HepG2 (cell line): ENCODE results near the gene DUOXA2. TPM values are rescaled to one million over a fixed set of nuclear protein-coding genes. Genes with fewer than 3 reads are reported as not detected.

ENCODE experiments used
- CBX2 ChIP-seq, 2 experiments: fragments of 200-600 bp in 1 of 2; sonication (generic); formaldehyde crosslinking in 1 of 2; IDR thresholded peaks; 2 replicates each; pipeline versions ENCODE4 v1.7.0 to v1.8.1; 2018 to 2022; ENCODE audit warnings: low read depth in 2 of 2, low read length in 1 of 2, mild to moderate bottlenecking in 1 of 2, missing genetic modification reagents in 1 of 2
- E2F2 ChIP-seq: sonication (generic); formaldehyde crosslinking; IDR thresholded peaks from 2 replicates; pipeline ENCODE4 v1.4.0; 2020; ENCODE audit warnings: missing genetic modification reagents, borderline replicate concordance
- ELF3 ChIP-seq: IDR thresholded peaks from 2 replicates; pipeline ENCODE4 v1.6.1; 2016; ENCODE audit warnings: missing genetic modification reagents, missing compliant biosample characterization
- ISL2 ChIP-seq: sonication (generic); formaldehyde crosslinking; IDR thresholded peaks from 2 replicates; pipeline ENCODE4 v1.5.0; 2020; ENCODE audit warnings: missing genetic modification reagents
- MIXL1 ChIP-seq: IDR thresholded peaks from 2 replicates; pipeline ENCODE4 v1.6.1; 2016
- NFE2 ChIP-seq: sonication (generic); formaldehyde crosslinking; IDR thresholded peaks from 2 replicates; pipeline ENCODE4 v1.4.0; 2020; ENCODE audit warnings: missing genetic modification reagents
- PCBP1 ChIP-seq: fragments of 200-400 bp; formaldehyde crosslinking; IDR thresholded peaks from 2 replicates; pipeline ENCODE4 v1.6.1; 2017; ENCODE audit warnings: mild to moderate bottlenecking, low read depth, low read length, borderline replicate concordance
- TCF7 ChIP-seq: sonication (generic); IDR thresholded peaks from 2 replicates; pipeline ENCODE4 v1.6.1; 2016; ENCODE audit warnings: antibody characterized with exemption, low read depth
- THRA ChIP-seq: sonication (generic); formaldehyde crosslinking; IDR thresholded peaks from 2 replicates; pipeline ENCODE4 v1.4.0; 2020; ENCODE audit warnings: missing genetic modification reagents, borderline replicate concordance
- XBP1 ChIP-seq: sonication (generic); formaldehyde crosslinking; IDR thresholded peaks from 2 replicates; pipeline ENCODE4 v1.5.0; 2020; ENCODE audit warnings: missing genetic modification reagents
- ZNF329 ChIP-seq: sonication (generic); formaldehyde crosslinking; IDR thresholded peaks from 2 replicates; pipeline ENCODE4 v1.9.0; 2021; ENCODE audit warnings: low read depth, mild to moderate bottlenecking, missing genetic modification reagents
- ZNF549 ChIP-seq: sonication (generic); formaldehyde crosslinking; IDR thresholded peaks from 2 replicates; pipeline ENCODE4 v1.5.0; 2020; ENCODE audit warnings: missing genetic modification reagents
- ZNF563 ChIP-seq: sonication (generic); formaldehyde crosslinking; IDR thresholded peaks from 2 replicates; pipeline ENCODE4 v1.8.0; 2022; ENCODE audit warnings: mild to moderate bottlenecking, moderate library complexity, missing genetic modification reagents
- ZNF614 ChIP-seq: IDR thresholded peaks from 2 replicates; pipeline ENCODE4 v1.6.1; 2018; ENCODE audit warnings: missing biosample characterization, missing genetic modification reagents, inconsistent platforms, borderline replicate concordance
- ZNF775 ChIP-seq: sonication (generic); formaldehyde crosslinking; IDR thresholded peaks from 2 replicates; pipeline ENCODE4 v1.4.0; 2020; ENCODE audit warnings: missing genetic modification reagents, mild to moderate bottlenecking, moderate library complexity, borderline replicate concordance
- polyA plus RNA-seq, 8 experiments: library from polyadenylated mRNA; depleted of rRNA in 3 of 8; stranded (reverse) in 7 of 8; unstranded in 1 of 8; fragments of >200 nt; fragmentation: Illumina TruSeq in 4 of 8; extraction: Trizol in 4 of 8; gene quantifications; 2 replicates each; pipeline versions ENCODE4 v1.2.1 to v1.2.3, GENCODE V29; 2011 to 2016; ENCODE audit warnings: low read depth in 4 of 8, missing spikeins in 1 of 8, mixed read lengths in 1 of 8; ENCODE audit not compliant: insufficient read depth in 1 of 8
- total RNA-seq, 5 experiments: library from RNA; depleted of rRNA; stranded (reverse); fragments of >200 nt; fragmentation: Illumina TruSeq; extraction: Trizol; gene quantifications; 2 replicates each; pipeline ENCODE4 v1.2.3, GENCODE V29; 2016; ENCODE audit warnings: low read depth in 1 of 5
- TF ChIP-seq, protein P1 (sequence below): sonication (generic); formaldehyde crosslinking; IDR thresholded peaks from 2 replicates; pipeline ENCODE4 v1.5.0; 2020; ENCODE audit warnings: mild to moderate bottlenecking, missing genetic modification reagents, borderline replicate concordance
- TF ChIP-seq, protein P2 (sequence below): sonication (generic); formaldehyde crosslinking; IDR thresholded peaks from 2 replicates; pipeline ENCODE4 v1.4.0; 2020; ENCODE audit warnings: mild to moderate bottlenecking, missing genetic modification reagents

The DUOXA2 gene
- total and polyA plus RNA-seq, 2 of the 13 experiments (the other 11 are each of a cell fraction or from before 2014, with no cell fraction given) = 0.32 TPM; not detected in 1

GRCh38 chr15:45162771-45163507 lies 48.8 kb downstream of the DUOXA2 start (continued):
- TF ChIP-seq, protein P1, sequence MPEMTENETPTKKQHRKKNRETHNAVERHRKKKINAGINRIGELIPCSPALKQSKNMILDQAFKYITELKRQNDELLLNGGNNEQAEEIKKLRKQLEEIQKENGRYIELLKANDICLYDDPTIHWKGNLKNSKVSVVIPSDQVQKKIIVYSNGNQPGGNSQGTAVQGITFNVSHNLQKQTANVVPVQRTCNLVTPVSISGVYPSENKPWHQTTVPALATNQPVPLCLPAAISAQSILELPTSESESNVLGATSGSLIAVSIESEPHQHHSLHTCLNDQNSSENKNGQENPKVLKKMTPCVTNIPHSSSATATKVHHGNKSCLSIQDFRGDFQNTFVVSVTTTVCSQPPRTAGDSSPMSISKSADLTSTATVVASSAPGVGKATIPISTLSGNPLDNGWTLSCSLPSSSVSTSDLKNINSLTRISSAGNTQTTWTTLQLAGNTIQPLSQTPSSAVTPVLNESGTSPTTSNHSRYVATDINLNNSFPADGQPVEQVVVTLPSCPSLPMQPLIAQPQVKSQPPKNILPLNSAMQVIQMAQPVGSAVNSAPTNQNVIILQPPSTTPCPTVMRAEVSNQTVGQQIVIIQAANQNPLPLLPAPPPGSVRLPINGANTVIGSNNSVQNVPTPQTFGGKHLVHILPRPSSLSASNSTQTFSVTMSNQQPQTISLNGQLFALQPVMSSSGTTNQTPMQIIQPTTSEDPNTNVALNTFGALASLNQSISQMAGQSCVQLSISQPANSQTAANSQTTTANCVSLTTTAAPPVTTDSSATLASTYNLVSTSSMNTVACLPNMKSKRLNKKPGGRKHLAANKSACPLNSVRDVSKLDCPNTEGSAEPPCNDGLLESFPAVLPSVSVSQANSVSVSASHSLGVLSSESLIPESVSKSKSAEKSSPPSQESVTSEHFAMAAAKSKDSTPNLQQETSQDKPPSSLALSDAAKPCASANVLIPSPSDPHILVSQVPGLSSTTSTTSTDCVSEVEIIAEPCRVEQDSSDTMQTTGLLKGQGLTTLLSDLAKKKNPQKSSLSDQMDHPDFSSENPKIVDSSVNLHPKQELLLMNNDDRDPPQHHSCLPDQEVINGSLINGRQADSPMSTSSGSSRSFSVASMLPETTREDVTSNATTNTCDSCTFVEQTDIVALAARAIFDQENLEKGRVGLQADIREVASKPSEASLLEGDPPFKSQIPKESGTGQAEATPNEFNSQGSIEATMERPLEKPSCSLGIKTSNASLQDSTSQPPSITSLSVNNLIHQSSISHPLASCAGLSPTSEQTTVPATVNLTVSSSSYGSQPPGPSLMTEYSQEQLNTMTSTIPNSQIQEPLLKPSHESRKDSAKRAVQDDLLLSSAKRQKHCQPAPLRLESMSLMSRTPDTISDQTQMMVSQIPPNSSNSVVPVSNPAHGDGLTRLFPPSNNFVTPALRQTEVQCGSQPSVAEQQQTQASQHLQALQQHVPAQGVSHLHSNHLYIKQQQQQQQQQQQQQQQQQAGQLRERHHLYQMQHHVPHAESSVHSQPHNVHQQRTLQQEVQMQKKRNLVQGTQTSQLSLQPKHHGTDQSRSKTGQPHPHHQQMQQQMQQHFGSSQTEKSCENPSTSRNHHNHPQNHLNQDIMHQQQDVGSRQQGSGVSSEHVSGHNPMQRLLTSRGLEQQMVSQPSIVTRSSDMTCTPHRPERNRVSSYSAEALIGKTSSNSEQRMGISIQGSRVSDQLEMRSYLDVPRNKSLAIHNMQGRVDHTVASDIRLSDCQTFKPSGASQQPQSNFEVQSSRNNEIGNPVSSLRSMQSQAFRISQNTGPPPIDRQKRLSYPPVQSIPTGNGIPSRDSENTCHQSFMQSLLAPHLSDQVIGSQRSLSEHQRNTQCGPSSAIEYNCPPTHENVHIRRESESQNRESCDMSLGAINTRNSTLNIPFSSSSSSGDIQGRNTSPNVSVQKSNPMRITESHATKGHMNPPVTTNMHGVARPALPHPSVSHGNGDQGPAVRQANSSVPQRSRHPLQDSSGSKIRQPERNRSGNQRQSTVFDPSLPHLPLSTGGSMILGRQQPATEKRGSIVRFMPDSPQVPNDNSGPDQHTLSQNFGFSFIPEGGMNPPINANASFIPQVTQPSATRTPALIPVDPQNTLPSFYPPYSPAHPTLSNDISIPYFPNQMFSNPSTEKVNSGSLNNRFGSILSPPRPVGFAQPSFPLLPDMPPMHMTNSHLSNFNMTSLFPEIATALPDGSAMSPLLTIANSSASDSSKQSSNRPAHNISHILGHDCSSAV (CRISPR knock-in tag) = no peak
- TF ChIP-seq ELF3 (no peak), ZNF775 (no peak), ISL2 (CRISPR knock-in tag) (no peak; the same call in 1 of the 2 replicates), XBP1 (no peak), E2F2 (CRISPR knock-in tag) (no peak), CBX2 (IDR thresholded peaks at IDR 0.05; ENCODE audit: low read depth, low read length) (no peak), CBX2 (CRISPR knock-in tag; IDR thresholded peaks at IDR 0.05; ENCODE audit: low read depth) (no peak), ZNF614 (CRISPR knock-in tag) (0 out of 2 replicates have a peak, but pooled peaks have one; percentile 15), ZNF563 (no peak), PCBP1 (0 out of 2 replicates have a peak, but pooled peaks have one; percentile 47), MIXL1 (CRISPR knock-in tag) (no peak), THRA (no peak), ZNF329 (no peak), NFE2 (no peak), ZNF549 (no peak), TCF7 (no peak)
- TF ChIP-seq, protein P2, sequence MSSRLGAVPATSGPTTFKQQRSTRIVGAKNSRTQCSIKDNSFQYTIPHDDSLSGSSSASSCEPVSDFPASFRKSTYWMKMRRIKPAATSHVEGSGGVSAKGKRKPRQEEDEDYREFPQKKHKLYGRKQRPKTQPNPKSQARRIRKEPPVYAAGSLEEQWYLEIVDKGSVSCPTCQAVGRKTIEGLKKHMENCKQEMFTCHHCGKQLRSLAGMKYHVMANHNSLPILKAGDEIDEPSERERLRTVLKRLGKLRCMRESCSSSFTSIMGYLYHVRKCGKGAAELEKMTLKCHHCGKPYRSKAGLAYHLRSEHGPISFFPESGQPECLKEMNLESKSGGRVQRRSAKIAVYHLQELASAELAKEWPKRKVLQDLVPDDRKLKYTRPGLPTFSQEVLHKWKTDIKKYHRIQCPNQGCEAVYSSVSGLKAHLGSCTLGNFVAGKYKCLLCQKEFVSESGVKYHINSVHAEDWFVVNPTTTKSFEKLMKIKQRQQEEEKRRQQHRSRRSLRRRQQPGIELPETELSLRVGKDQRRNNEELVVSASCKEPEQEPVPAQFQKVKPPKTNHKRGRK = no peak
